HepG2 (cell line): ENCODE measurements around the gene GFOD1. TPM values are rescaled to one million over a fixed set of nuclear protein-coding genes. Genes with fewer than 3 reads are reported as not detected.

Source experiments
- AHDC1 ChIP-seq: sonication (generic); formaldehyde crosslinking; IDR thresholded peaks from 2 replicates; pipeline ENCODE4 v1.5.1; 2020; ENCODE audit warnings: mild to moderate bottlenecking, missing genetic modification reagents, borderline replicate concordance
- DRAP1 ChIP-seq: IDR thresholded peaks from 2 replicates; pipeline ENCODE4 v1.6.1; 2016; ENCODE audit warnings: missing genetic modification reagents, missing compliant biosample characterization
- E2F5 ChIP-seq: sonication (generic); formaldehyde crosslinking; conservative IDR thresholded peaks from 2 replicates; pipeline ENCODE4 v1.4.0; 2020; ENCODE audit warnings: missing genetic modification reagents
- HIC2 ChIP-seq: sonication (generic); formaldehyde crosslinking; IDR thresholded peaks from 2 replicates; pipeline ENCODE4 v1.9.0; 2022; ENCODE audit warnings: low read depth, missing genetic modification reagents
- HMG20B ChIP-seq: conservative IDR thresholded peaks from 2 replicates; pipeline ENCODE4 v1.6.1; 2016; ENCODE audit warnings: missing genetic modification reagents, missing compliant biosample characterization
- KLF6 ChIP-seq: IDR thresholded peaks from 2 replicates; pipeline ENCODE4 v1.8.0; 2016; ENCODE audit warnings: missing biosample characterization, missing genetic modification reagents
- MLLT10 ChIP-seq: sonication (generic); formaldehyde crosslinking; IDR thresholded peaks from 2 replicates; pipeline ENCODE4 v1.4.0; 2020; ENCODE audit warnings: missing genetic modification reagents
- MLX ChIP-seq: IDR thresholded peaks from 2 replicates; pipeline ENCODE4 v1.6.1; 2016
- MXD1 ChIP-seq: sonication (generic); formaldehyde crosslinking; IDR thresholded peaks from 2 replicates; pipeline ENCODE4 v1.4.0; 2020; ENCODE audit warnings: mild to moderate bottlenecking, missing genetic modification reagents
- NFIB ChIP-seq: sonication (generic); formaldehyde crosslinking; IDR thresholded peaks from 2 replicates; pipeline ENCODE4 v1.9.0; 2021; ENCODE audit warnings: missing genetic modification reagents, mild to moderate bottlenecking, borderline replicate concordance
- RNF2 ChIP-seq: fragments of 450-650 bp; conservative IDR thresholded peaks from 2 replicates; pipeline ENCODE4 v1.6.1; 2016; ENCODE audit warnings: low read depth
- SIN3B ChIP-seq: fragments of 150-350 bp; IDR thresholded peaks from 2 replicates; pipeline ENCODE4 v1.6.1; 2014; ENCODE audit warnings: low read length
- TAF1 ChIP-seq: sonication (generic); formaldehyde crosslinking; IDR thresholded peaks from 2 replicates; pipeline ENCODE4 v1.4.0; 2020; ENCODE audit warnings: missing genetic modification reagents
- ZNF17 ChIP-seq: sonication (generic); formaldehyde crosslinking; IDR thresholded peaks from 2 replicates; pipeline ENCODE4 v1.5.0; 2020; ENCODE audit warnings: mild to moderate bottlenecking, missing genetic modification reagents
- ZNF891 ChIP-seq: sonication (generic); formaldehyde crosslinking; IDR thresholded peaks from 2 replicates; pipeline ENCODE4 v1.5.0; 2020; ENCODE audit warnings: mild to moderate bottlenecking, missing genetic modification reagents
- ZSCAN30 ChIP-seq: sonication (generic); formaldehyde crosslinking; IDR thresholded peaks from 2 replicates; pipeline ENCODE4 v1.5.0; 2020; ENCODE audit warnings: mild to moderate bottlenecking, missing genetic modification reagents
- polyA plus RNA-seq, 8 experiments: library from polyadenylated mRNA; depleted of rRNA in 3 of 8; stranded (reverse) in 7 of 8; unstranded in 1 of 8; fragments of >200 nt; fragmentation: Illumina TruSeq in 4 of 8; extraction: Trizol in 4 of 8; gene quantifications; 2 replicates each; pipeline versions ENCODE4 v1.2.1 to v1.2.3, GENCODE V29; 2011 to 2016; ENCODE audit warnings: low read depth in 4 of 8, missing spikeins in 1 of 8, mixed read lengths in 1 of 8; ENCODE audit not compliant: insufficient read depth in 1 of 8
- total RNA-seq, 5 experiments: library from RNA; depleted of rRNA; stranded (reverse); fragments of >200 nt; fragmentation: Illumina TruSeq; extraction: Trizol; gene quantifications; 2 replicates each; pipeline ENCODE4 v1.2.3, GENCODE V29; 2016; ENCODE audit warnings: low read depth in 1 of 5

GFOD1 gene
- total and polyA plus RNA-seq, 2 of the 13 experiments (the other 11 are each of a cell fraction or from before 2014, with no cell fraction given) = 1.9 to 6.4 TPM

GRCh38 chr6:13413466-13413862 is 73.9 kb downstream of the GFOD1 start (continued):
- TF ChIP-seq MXD1 (CRISPR knock-in tag) (no peak), E2F5 (CRISPR knock-in tag) (no peak), ZSCAN30 (CRISPR knock-in tag) (peak; percentile 67; the same call in 1 of the 2 replicates), MLX (CRISPR knock-in tag) (peak; percentile 55), SIN3B (no peak), TAF1 (no peak), HIC2 (peak; percentile 68; the same call in 1 of the 2 replicates), RNF2 (no peak), NFIB (CRISPR knock-in tag) (no peak), AHDC1 (CRISPR knock-in tag) (peak; percentile 49), HMG20B (CRISPR knock-in tag) (peak; percentile 85), ZNF891 (no peak), DRAP1 (CRISPR knock-in tag) (0 out of 2 replicates have a peak, but pooled peaks have one; percentile 30), KLF6 (CRISPR knock-in tag) (no peak), MLLT10 (CRISPR knock-in tag) (no peak), ZNF17 (no peak)
